Measurements from ENCODE around the gene OR8B3. TPM values are rescaled to one million over a fixed set of nuclear protein-coding genes. Genes with fewer than 3 reads are reported as not detected.

Gene OR8B3
- total RNA-seq, 1 experiment from 2014 or later, result not detected

DNA sequence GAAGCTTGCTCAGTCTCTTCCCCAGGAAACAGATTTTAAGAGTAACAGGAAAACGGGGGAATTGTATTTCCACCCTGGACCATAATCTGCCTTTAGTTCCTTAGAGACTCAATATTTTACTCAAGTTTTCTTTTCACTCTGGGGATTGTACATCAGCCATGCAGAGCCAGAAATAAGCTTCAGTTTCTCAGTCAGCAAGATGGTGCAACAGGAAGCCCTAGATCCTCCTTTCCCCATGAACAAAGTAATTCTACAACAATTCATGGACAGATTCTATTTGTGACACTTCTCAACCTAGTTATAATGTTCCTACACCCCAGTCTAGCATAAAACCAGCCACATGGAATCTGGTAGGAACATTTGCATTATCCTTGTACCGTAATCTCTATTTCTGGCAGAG lies 39.3 kb downstream of the OR8B3 start:
- DNase-seq (ENCODE audit: low spot score), result no peak

DNA sequence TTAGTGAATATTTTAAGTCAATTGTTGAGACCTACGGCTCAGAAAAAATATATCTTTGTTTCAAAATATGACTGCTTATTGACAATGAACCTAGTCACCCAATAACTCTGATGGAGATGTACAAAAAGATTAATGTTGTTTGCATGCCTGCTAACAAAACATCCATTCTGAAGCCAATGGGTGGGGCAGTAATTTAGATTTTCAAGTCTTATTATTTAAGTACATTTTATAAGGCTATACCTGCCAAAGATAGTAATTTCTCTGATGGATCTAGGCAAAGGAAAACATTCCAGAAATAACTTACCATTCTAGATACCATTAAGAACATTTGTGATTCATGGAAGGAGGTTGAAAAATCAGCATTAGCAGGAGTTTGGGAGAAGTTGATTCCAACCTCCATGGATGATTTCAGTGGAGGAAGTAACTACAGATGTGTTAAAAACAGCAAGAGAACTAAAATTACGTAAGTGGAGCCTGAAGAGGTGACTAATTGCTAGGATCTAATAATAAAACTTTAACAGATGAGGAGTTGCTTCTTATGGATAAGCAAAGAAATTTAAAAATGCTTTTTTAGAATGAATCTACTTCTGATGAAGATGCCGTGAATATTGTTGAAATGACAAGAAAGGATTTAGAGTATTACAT lies 52.4 kb downstream of the OR8B3 start:
- DNase-seq (ENCODE audit: low spot score), result no peak

Other genes starting within 250 kb of the OR8B3 start
- gene OR10D3, start 215.7 kb downstream of the OR8B3 start, total RNA-seq (2014; rRNA removed; shearing (Covaris generic)), result not detected in 2 replicates
- gene OR8G1, start 157.9 kb downstream of the OR8B3 start, total RNA-seq (2014; rRNA removed; shearing (Covaris generic)), result not detected in 2 replicates
- gene OR8G5, start 142.6 kb downstream of the OR8B3 start, total RNA-seq (2014; rRNA removed; shearing (Covaris generic)), result not detected in 2 replicates
- gene OR8D1, start 85.1 kb downstream of the OR8B3 start, total RNA-seq (2014; rRNA removed; shearing (Covaris generic)), result not detected in 2 replicates
- not detected in 2 replicates for gene OR8D2, start 78.8 kb downstream of the OR8B3 start, total RNA-seq (2014; rRNA removed; shearing (Covaris generic))
- not detected in 2 replicates for gene OR8B2, start 14.5 kb downstream of the OR8B3 start, total RNA-seq (2014; rRNA removed; shearing (Covaris generic))
- not detected in 2 replicates for gene OR8B4, start 25.8 kb upstream of the OR8B3 start, total RNA-seq (2014; rRNA removed; shearing (Covaris generic))
- not detected in 2 replicates for gene OR8B8, start 46.7 kb upstream of the OR8B3 start, total RNA-seq (2014; rRNA removed; shearing (Covaris generic))
- gene OR8B12, start 144.6 kb upstream of the OR8B3 start, total RNA-seq (2014; rRNA removed; shearing (Covaris generic)), result not detected in 2 replicates
- not detected in 2 replicates for gene OR8A1, start 171.0 kb upstream of the OR8B3 start, total RNA-seq (2014; rRNA removed; shearing (Covaris generic))
- not detected in 2 replicates for gene PANX3, start 212.4 kb upstream of the OR8B3 start, total RNA-seq (2014; rRNA removed; shearing (Covaris generic))
- 13.9 and 14.3 TPM in 2 replicates for gene TBRG1, start 223.8 kb upstream of the OR8B3 start, total RNA-seq (2014; rRNA removed; shearing (Covaris generic))